Hematopoietic multipotent progenitor cell treated with erythropoietin and hydrocortisone succinate and interleukin-3 and kit ligand, for 8 days (in vitro differentiated cells): ENCODE results near the gene MAD1L1.
A peak's percentile ranks its signal among the peaks of the same experiment; 100 is the strongest.

Source experiments
- DNase-seq: peaks from one replicate; pipeline ENCODE4 v3.0.0-alpha.2; 2015

The MAD1L1 gene

GRCh38 chr7:1917221-1918062, 315.3 kb downstream of the MAD1L1 start:
- DNase-seq = peak; percentile 54

GRCh38 chr7:1916601-1916970, 316.2 kb downstream of the MAD1L1 start:
- no peak for DNase-seq

- DNase-seq = no peak
Measured at GRCh38 chr7:1915956-1916600, 316.7 kb downstream of the MAD1L1 start.

- DNase-seq = no peak
Measured at GRCh38 chr7:1915326-1915725, 317.4 kb downstream of the MAD1L1 start.

GRCh38 chr7:1914743-1915142, 318.0 kb downstream of the MAD1L1 start:
- DNase-seq = no peak

- no peak for DNase-seq
Measured at GRCh38 chr7:1914321-1914720, 318.4 kb downstream of the MAD1L1 start.

- no peak for DNase-seq
Measured at GRCh38 chr7:1913466-1914282, 319.1 kb downstream of the MAD1L1 start.

- no peak for DNase-seq
Measured at GRCh38 chr7:1912593-1913465, 319.9 kb downstream of the MAD1L1 start.

- no peak for DNase-seq
Measured at GRCh38 chr7:1911571-1911970, 321.2 kb downstream of the MAD1L1 start.

GRCh38 chr7:1910827-1911226, 321.9 kb downstream of the MAD1L1 start:
- DNase-seq = no peak

- DNase-seq = no peak
Measured at GRCh38 chr7:1910081-1910685, 322.6 kb downstream of the MAD1L1 start.

- DNase-seq = no peak
Measured at GRCh38 chr7:1909476-1909875, 323.3 kb downstream of the MAD1L1 start.

- no peak for DNase-seq
Measured at GRCh38 chr7:1908823-1909420, 323.8 kb downstream of the MAD1L1 start.

- DNase-seq = no peak
Measured at GRCh38 chr7:1907751-1908365, 324.9 kb downstream of the MAD1L1 start.

GRCh38 chr7:1906988-1907745, 325.6 kb downstream of the MAD1L1 start:
- no peak for DNase-seq

- DNase-seq = no peak
Measured at GRCh38 chr7:1906087-1906830, 326.5 kb downstream of the MAD1L1 start.

- no peak for DNase-seq
Measured at GRCh38 chr7:1902231-1902855, 330.4 kb downstream of the MAD1L1 start.

GRCh38 chr7:1901431-1902210, 331.1 kb downstream of the MAD1L1 start:
- no peak for DNase-seq
